ENCODE data around the gene AHCYL2. TPM values are rescaled to one million over a fixed set of nuclear protein-coding genes. Genes with fewer than 3 reads are reported as not detected.
"Not testable (repeated sequence)": the region's sequence is repeated elsewhere in the genome, so short reads cannot be mapped to it uniquely, and the experiment has no call there.

Gene AHCYL2
- total and polyA plus RNA-seq, 5 donors from 2014 or later = 6.2 to 18.5 (median 8.3) TPM

- no peaks in the 10 kb centered on the region for H3K9me3 ChIP-seq (ENCODE audit: control insufficient read depth in 2 of 2, low read length in 2 of 2)
- Mint-ChIP-seq H3K4me3 (peak overlapping the region; percentile 77 to 92 (median 82)), H3K27me3 (no peaks in the 10 kb centered on the region), H3K36me3 (peaks cover 3% of the 10 kb centered on the region), H3K27ac (peak overlapping the region; percentile 50 to 85 (median 71)), H3K9me3 (no peaks in the 10 kb centered on the region), H3K4me1 (peaks cover 2 to 28% (median 21%) of the 10 kb centered on the region in 4 donors)
- H3K36me3 ChIP-seq (ENCODE audit: control insufficient read depth, insufficient read depth, low read length) = no peaks in the 10 kb centered on the region
- H3K27ac ChIP-seq (ENCODE audit: insufficient read depth, low read length, poor library complexity, severe bottlenecking) = peak overlapping the region; percentile 41
- peak overlapping the region; percentile 75 for H3K4me3 ChIP-seq (ENCODE audit: low read depth, low read length)
- peaks cover 18% of the 10 kb centered on the region for H3K4me1 ChIP-seq (ENCODE audit: control insufficient read depth, insufficient read depth, low read length, poor library complexity, severe bottlenecking)
- no peaks in the 10 kb centered on the region for H3K27me3 ChIP-seq (ENCODE audit: control insufficient read depth, insufficient read depth, low read length)
- ATAC-seq (ENCODE audit: low read depth in 2 of 2) = peak in 1 of 2 donors; percentile 19
- peak in 1 of 3 donors; percentile 52 for DNase-seq
Observed at GRCh38 chr7:129368389-129368986, 143.7 kb downstream of the AHCYL2 start.

- not testable (repeated sequence) for DNase-seq; H3K27ac ChIP-seq (ENCODE audit: insufficient read depth, low read length, poor library complexity, severe bottlenecking); H3K36me3 Mint-ChIP-seq; H3K27me3 Mint-ChIP-seq; H3K9me3 Mint-ChIP-seq; H3K27me3 ChIP-seq (ENCODE audit: control insufficient read depth, insufficient read depth, low read length); ATAC-seq (ENCODE audit: low read depth in 2 of 2); H3K9me3 ChIP-seq (ENCODE audit: control insufficient read depth in 2 of 2, low read length in 2 of 2); H3K4me3 ChIP-seq (ENCODE audit: low read depth, low read length); H3K36me3 ChIP-seq (ENCODE audit: control insufficient read depth, insufficient read depth, low read length)
- peaks cover 6 to 28% (median 21%) of the 10 kb centered on the region in 4 donors for H3K4me1 Mint-ChIP-seq
- H3K27ac Mint-ChIP-seq = peak overlapping the region in 2 of 3 donors; percentile 71 to 74
- H3K4me1 ChIP-seq (ENCODE audit: control insufficient read depth, insufficient read depth, low read length, poor library complexity, severe bottlenecking) = peaks cover 18% of the 10 kb centered on the region
- peak overlapping the region in 1 of 4 donors; percentile 92 for H3K4me3 Mint-ChIP-seq
Observed at GRCh38 chr7:129369447-129369846, 144.6 kb downstream of the AHCYL2 start.

GRCh38 chr7:129370812-129371211 lies 146.0 kb downstream of the AHCYL2 start:
- H3K36me3 Mint-ChIP-seq = peaks cover 3% of the 10 kb centered on the region
- peak overlapping the region in 1 of 3 donors; percentile 43 for H3K27ac Mint-ChIP-seq
- H3K4me1 Mint-ChIP-seq = peaks cover 6 to 34% (median 22%) of the 10 kb centered on the region in 4 donors
- no peaks in the 10 kb centered on the region for H3K27me3 ChIP-seq (ENCODE audit: control insufficient read depth, insufficient read depth, low read length)
- no peaks in the 10 kb centered on the region for H3K27me3 Mint-ChIP-seq
- DNase-seq = peak in 1 of 3 donors; percentile 10
- peaks cover 18% of the 10 kb centered on the region for H3K4me1 ChIP-seq (ENCODE audit: control insufficient read depth, insufficient read depth, low read length, poor library complexity, severe bottlenecking)
- H3K4me3 ChIP-seq (ENCODE audit: low read depth, low read length) = no peak overlapping the region
- H3K9me3 ChIP-seq (ENCODE audit: control insufficient read depth in 2 of 2, low read length in 2 of 2) = no peaks in the 10 kb centered on the region
- no peak overlapping the region for H3K27ac ChIP-seq (ENCODE audit: insufficient read depth, low read length, poor library complexity, severe bottlenecking)
- H3K36me3 ChIP-seq (ENCODE audit: control insufficient read depth, insufficient read depth, low read length) = no peaks in the 10 kb centered on the region
- H3K9me3 Mint-ChIP-seq = no peaks in the 10 kb centered on the region
- peak overlapping the region in 1 of 4 donors; percentile 54 for H3K4me3 Mint-ChIP-seq
- ATAC-seq (ENCODE audit: low read depth in 2 of 2) = no peak

- Histone ChIP-seq H3K27ac (ENCODE audit: insufficient read depth, low read length, poor library complexity, severe bottlenecking) (no peak overlapping the region), H3K4me3 (ENCODE audit: low read depth, low read length) (no peak overlapping the region), H3K27me3 (ENCODE audit: control insufficient read depth, insufficient read depth, low read length) (no peaks in the 10 kb centered on the region), H3K9me3 (ENCODE audit: control insufficient read depth in 2 of 2, low read length in 2 of 2) (no peaks in the 10 kb centered on the region), H3K4me1 (ENCODE audit: control insufficient read depth, insufficient read depth, low read length, poor library complexity, severe bottlenecking) (peaks cover 18% of the 10 kb centered on the region), H3K36me3 (ENCODE audit: control insufficient read depth, insufficient read depth, low read length) (no peaks in the 10 kb centered on the region)
- DNase-seq (no peak), ATAC-seq (ENCODE audit: low read depth in 2 of 2) (no peak)
- Mint-ChIP-seq H3K9me3 (no peaks in the 10 kb centered on the region), H3K27me3 (no peaks in the 10 kb centered on the region), H3K36me3 (peaks cover 3% of the 10 kb centered on the region), H3K27ac (no peak overlapping the region), H3K4me3 (no peak overlapping the region), H3K4me1 (peaks cover 8 to 40% (median 25%) of the 10 kb centered on the region in 4 donors)
Observed at GRCh38 chr7:129371487-129371886, 146.7 kb downstream of the AHCYL2 start.

- ATAC-seq (ENCODE audit: low read depth in 2 of 2) (no peak), DNase-seq (peak in 1 of 3 donors; percentile 17)
- H3K36me3 Mint-ChIP-seq = peaks cover 3% of the 10 kb centered on the region
- peak overlapping the region in 2 of 4 donors; percentile 11 to 43 for H3K4me3 Mint-ChIP-seq
- H3K9me3 Mint-ChIP-seq = no peaks in the 10 kb centered on the region
- Histone ChIP-seq H3K27me3 (ENCODE audit: control insufficient read depth, insufficient read depth, low read length) (no peaks in the 10 kb centered on the region), H3K36me3 (ENCODE audit: control insufficient read depth, insufficient read depth, low read length) (no peaks in the 10 kb centered on the region), H3K4me3 (ENCODE audit: low read depth, low read length) (no peak overlapping the region), H3K27ac (ENCODE audit: insufficient read depth, low read length, poor library complexity, severe bottlenecking) (peak overlapping the region; percentile 43), H3K4me1 (ENCODE audit: control insufficient read depth, insufficient read depth, low read length, poor library complexity, severe bottlenecking) (peaks cover 14% of the 10 kb centered on the region), H3K9me3 (ENCODE audit: control insufficient read depth in 2 of 2, low read length in 2 of 2) (no peaks in the 10 kb centered on the region)
- H3K27me3 Mint-ChIP-seq = no peaks in the 10 kb centered on the region
- peak overlapping the region in 1 of 3 donors; percentile 62 for H3K27ac Mint-ChIP-seq
- H3K4me1 Mint-ChIP-seq = peaks cover 16 to 34% (median 23%) of the 10 kb centered on the region in 4 donors
Observed at GRCh38 chr7:129373651-129374428, 149.0 kb downstream of the AHCYL2 start.

- no peaks in the 10 kb centered on the region for H3K9me3 ChIP-seq (ENCODE audit: control insufficient read depth in 2 of 2, low read length in 2 of 2)
- H3K36me3 Mint-ChIP-seq = peaks cover 8% of the 10 kb centered on the region
- no peaks in the 10 kb centered on the region for H3K27me3 ChIP-seq (ENCODE audit: control insufficient read depth, insufficient read depth, low read length)
- H3K4me3 Mint-ChIP-seq = no peak overlapping the region
- H3K27ac Mint-ChIP-seq = peak overlapping the region in 2 of 3 donors; percentile 29 to 57
- peaks cover 10% of the 10 kb centered on the region for H3K4me1 ChIP-seq (ENCODE audit: control insufficient read depth, insufficient read depth, low read length, poor library complexity, severe bottlenecking)
- H3K9me3 Mint-ChIP-seq = no peaks in the 10 kb centered on the region
- H3K4me3 ChIP-seq (ENCODE audit: low read depth, low read length) = no peak overlapping the region
- DNase-seq = no peak
- ATAC-seq (ENCODE audit: low read depth in 2 of 2) = no peak
- no peaks in the 10 kb centered on the region for H3K27me3 Mint-ChIP-seq
- H3K36me3 ChIP-seq (ENCODE audit: control insufficient read depth, insufficient read depth, low read length) = no peaks in the 10 kb centered on the region
- peaks cover 16 to 35% (median 18%) of the 10 kb centered on the region in 4 donors for H3K4me1 Mint-ChIP-seq
- no peak overlapping the region for H3K27ac ChIP-seq (ENCODE audit: insufficient read depth, low read length, poor library complexity, severe bottlenecking)
Observed at GRCh38 chr7:129375141-129375938, 150.5 kb downstream of the AHCYL2 start.

GRCh38 chr7:129376076-129376777 lies 151.4 kb downstream of the AHCYL2 start:
- Histone ChIP-seq H3K27me3 (ENCODE audit: control insufficient read depth, insufficient read depth, low read length) (no peaks in the 10 kb centered on the region), H3K36me3 (ENCODE audit: control insufficient read depth, insufficient read depth, low read length) (no peaks in the 10 kb centered on the region), H3K27ac (ENCODE audit: insufficient read depth, low read length, poor library complexity, severe bottlenecking) (no peak overlapping the region), H3K4me1 (ENCODE audit: control insufficient read depth, insufficient read depth, low read length, poor library complexity, severe bottlenecking) (peaks cover 13% of the 10 kb centered on the region), H3K9me3 (ENCODE audit: control insufficient read depth in 2 of 2, low read length in 2 of 2) (no peaks in the 10 kb centered on the region), H3K4me3 (ENCODE audit: low read depth, low read length) (no peak overlapping the region)
- ATAC-seq (ENCODE audit: low read depth in 2 of 2) (peak; percentile 71 to 75), DNase-seq (peak in 2 of 3 donors; percentile 49 to 82)
- H3K9me3 Mint-ChIP-seq = no peaks in the 10 kb centered on the region
- no peaks in the 10 kb centered on the region for H3K27me3 Mint-ChIP-seq
- peak overlapping the region in 1 of 3 donors; percentile 29 for H3K27ac Mint-ChIP-seq
- H3K36me3 Mint-ChIP-seq = peaks cover 8% of the 10 kb centered on the region
- H3K4me1 Mint-ChIP-seq = peaks cover 16 to 31% (median 19%) of the 10 kb centered on the region in 4 donors
- peak overlapping the region in 1 of 4 donors; percentile 1 for H3K4me3 Mint-ChIP-seq

Measured in CD4-positive, CD25-positive, alpha-beta regulatory T cell (primary cell).